Gastrocnemius medialis (tissue), 4 donors: ENCODE results near the gene MCF2L2.

Experiments used
- POLR2A ChIP-seq, 2 donors: fragments of 450-650 bp; IDR thresholded peaks; one replicate each; pipeline ENCODE4 v1.6.1; 2017; ENCODE audit warnings: antibody characterized with exemption in 2 of 2, mild to moderate bottlenecking in 2 of 2, moderate library complexity in 2 of 2
- TF ChIP-seq, protein P1 (sequence below), 5 experiments: fragments of 450-650 bp in 3 of 5; fragments of 200-600 bp in 2 of 5; sonication (generic) in 2 of 5; IDR thresholded peaks in 4 of 5; conservative IDR thresholded peaks in 1 of 5; 1 replicate in 4 of 5; 2 replicates in 1 of 5; pipeline ENCODE4 v1.5.1; 2016 to 2019; ENCODE audit warnings: antibody characterized with exemption in 5 of 5, mild to moderate bottlenecking in 3 of 5, moderate library complexity in 3 of 5

DNA sequence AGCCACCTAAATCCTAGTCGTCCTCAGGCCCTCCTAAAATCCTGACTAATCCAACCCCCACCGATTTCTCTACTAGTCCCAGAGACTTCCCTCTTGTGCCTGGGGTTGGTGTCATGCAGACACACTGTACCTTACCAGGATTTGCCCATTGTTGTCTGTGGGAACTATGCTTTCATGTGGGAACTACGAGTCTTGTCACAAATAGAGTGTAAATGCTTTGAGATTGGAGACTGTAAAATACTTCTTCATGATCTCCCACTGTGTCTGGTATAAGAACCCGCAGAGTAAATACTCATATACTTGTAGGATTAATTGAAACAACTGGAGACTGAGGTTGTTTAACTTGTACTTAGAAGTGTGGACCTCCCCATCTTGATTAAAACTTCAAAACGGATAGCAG is 164.2 kb downstream of the MCF2L2 start:
- TF ChIP-seq, protein P1, sequence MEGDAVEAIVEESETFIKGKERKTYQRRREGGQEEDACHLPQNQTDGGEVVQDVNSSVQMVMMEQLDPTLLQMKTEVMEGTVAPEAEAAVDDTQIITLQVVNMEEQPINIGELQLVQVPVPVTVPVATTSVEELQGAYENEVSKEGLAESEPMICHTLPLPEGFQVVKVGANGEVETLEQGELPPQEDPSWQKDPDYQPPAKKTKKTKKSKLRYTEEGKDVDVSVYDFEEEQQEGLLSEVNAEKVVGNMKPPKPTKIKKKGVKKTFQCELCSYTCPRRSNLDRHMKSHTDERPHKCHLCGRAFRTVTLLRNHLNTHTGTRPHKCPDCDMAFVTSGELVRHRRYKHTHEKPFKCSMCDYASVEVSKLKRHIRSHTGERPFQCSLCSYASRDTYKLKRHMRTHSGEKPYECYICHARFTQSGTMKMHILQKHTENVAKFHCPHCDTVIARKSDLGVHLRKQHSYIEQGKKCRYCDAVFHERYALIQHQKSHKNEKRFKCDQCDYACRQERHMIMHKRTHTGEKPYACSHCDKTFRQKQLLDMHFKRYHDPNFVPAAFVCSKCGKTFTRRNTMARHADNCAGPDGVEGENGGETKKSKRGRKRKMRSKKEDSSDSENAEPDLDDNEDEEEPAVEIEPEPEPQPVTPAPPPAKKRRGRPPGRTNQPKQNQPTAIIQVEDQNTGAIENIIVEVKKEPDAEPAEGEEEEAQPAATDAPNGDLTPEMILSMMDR (IDR thresholded peaks at IDR 0.05 in 4 of 5, conservative IDR thresholded peaks at IDR 0.05 in 1 of 5) = no peak
- TF ChIP-seq POLR2A (IDR thresholded peaks at IDR 0.05) = no peak
